GM21737 (cell line): ENCODE results near the gene MNX1.

ENCODE experiments used
- ATAC-seq: cut with Tn5 transposase; IDR thresholded peaks from one replicate; pipeline ENCODE4 v1.9.1; 2021; ENCODE audit warnings: mild to moderate bottlenecking, moderate library complexity; ENCODE audit not compliant: unreplicated experiment

The MNX1 gene

GRCh38 chr7:156979711-156980110 is 30.8 kb downstream of the MNX1 start:
- no peak for ATAC-seq

GRCh38 chr7:156979007-156979606 is 31.4 kb downstream of the MNX1 start:
- no peak for ATAC-seq

GRCh38 chr7:156975620-156976019 is 34.8 kb downstream of the MNX1 start:
- ATAC-seq = no peak

- ATAC-seq = no peak
Measured at GRCh38 chr7:156969972-156970420, 40.5 kb downstream of the MNX1 start.

GRCh38 chr7:156968183-156968582 is 42.3 kb downstream of the MNX1 start:
- no peak for ATAC-seq

- ATAC-seq = no peak
Measured at GRCh38 chr7:156966387-156966786, 44.1 kb downstream of the MNX1 start.

- no peak for ATAC-seq
Measured at GRCh38 chr7:156964971-156965370, 45.5 kb downstream of the MNX1 start.

GRCh38 chr7:156963472-156963871 is 47.0 kb downstream of the MNX1 start:
- no peak for ATAC-seq

GRCh38 chr7:156962897-156963296 is 47.6 kb downstream of the MNX1 start:
- no peak for ATAC-seq

GRCh38 chr7:156962145-156962544 is 48.3 kb downstream of the MNX1 start:
- no peak for ATAC-seq

- no peak for ATAC-seq
Measured at GRCh38 chr7:156956727-156957126, 53.7 kb downstream of the MNX1 start.

GRCh38 chr7:156954941-156955340 is 55.5 kb downstream of the MNX1 start:
- no peak for ATAC-seq
